ENCODE data around the gene NPIPA3.
"Not testable (repeated sequence)": the region's sequence is repeated elsewhere in the genome, so short reads cannot be mapped to it uniquely, and the experiment has no call there.

GRCh38 chr16:14701859-14702258 lies 1.4 kb upstream of the NPIPA3 start:
- TF ChIP-seq USF2, MAX (IDR thresholded peaks at IDR 0.05): not testable (repeated sequence)

All from A549 (cell line).